GM18517 (cell line): Measurements from ENCODE around the gene IL4R.

Experiments used
- ATAC-seq: cut with Tn5 transposase; IDR thresholded peaks from one replicate; pipeline ENCODE4 v1.9.1; 2021; ENCODE audit warnings: mild to moderate bottlenecking, moderate library complexity; ENCODE audit not compliant: unreplicated experiment

Gene IL4R

GRCh38 chr16:27314161-27314723, 468 bp downstream of the IL4R start:
- ATAC-seq: no peak

GRCh38 chr16:27314986-27315332, 1.2 kb downstream of the IL4R start:
- no peak for ATAC-seq

GRCh38 chr16:27315333-27316037, 1.7 kb downstream of the IL4R start:
- ATAC-seq: no peak

- no peak for ATAC-seq
These were observed 2.4 kb downstream of the IL4R start for GRCh38 chr16:27316038-27316680.

- ATAC-seq: no peak
These were observed 3.5 kb downstream of the IL4R start for GRCh38 chr16:27317320-27317719.

GRCh38 chr16:27317738-27318391, 4.1 kb downstream of the IL4R start:
- ATAC-seq: no peak

GRCh38 chr16:27318392-27319256, 4.8 kb downstream of the IL4R start:
- no peak for ATAC-seq

GRCh38 chr16:27319257-27319965, 5.6 kb downstream of the IL4R start:
- ATAC-seq: no peak

GRCh38 chr16:27320261-27321012, 6.7 kb downstream of the IL4R start:
- no peak for ATAC-seq

GRCh38 chr16:27321013-27321915, 7.5 kb downstream of the IL4R start:
- ATAC-seq: no peak

GRCh38 chr16:27322858-27323780, 9.3 kb downstream of the IL4R start:
- no peak for ATAC-seq

- ATAC-seq: no peak
These were observed 10.2 kb downstream of the IL4R start for GRCh38 chr16:27323781-27324561.

- no peak for ATAC-seq
These were observed 11.1 kb downstream of the IL4R start for GRCh38 chr16:27324851-27325301.

- no peak for ATAC-seq
These were observed 12.0 kb downstream of the IL4R start for GRCh38 chr16:27325736-27326135.

- no peak for ATAC-seq
These were observed 12.5 kb downstream of the IL4R start for GRCh38 chr16:27326251-27326650.

- ATAC-seq: no peak
These were observed 13.2 kb downstream of the IL4R start for GRCh38 chr16:27326738-27327585.
